ENCODE results near the gene LDB2. TPM values are rescaled to one million over a fixed set of nuclear protein-coding genes. Genes with fewer than 3 reads are reported as not detected.
A peak's percentile ranks its signal among the peaks of the same experiment; 100 is the strongest.

The LDB2 gene
- total RNA-seq, 4 donors from 2014 or later: 7.0 to 26.4 (median 18.1) TPM

DNA sequence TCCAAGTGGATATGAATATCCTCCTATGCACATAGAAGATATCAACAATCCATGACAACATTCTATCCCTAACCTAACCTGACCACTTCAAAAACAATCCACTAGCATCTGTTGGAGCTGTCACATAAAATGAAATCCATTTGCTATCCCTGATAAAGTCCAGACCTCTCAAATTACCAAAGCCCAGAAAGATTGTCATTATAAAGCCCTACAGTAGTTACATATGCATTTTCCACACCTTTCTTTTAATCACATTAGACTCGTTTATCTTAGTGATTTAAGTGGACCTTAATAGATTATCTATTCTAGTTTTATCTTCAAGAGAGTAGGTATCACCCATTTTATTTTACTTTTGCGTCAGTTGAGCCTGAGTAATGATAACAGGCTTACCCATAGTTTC, 30.6 kb downstream of the LDB2 start:
- no peak for DNase-seq
- H3K36me3 ChIP-seq: no peaks in the 10 kb centered on the region
- peaks cover 0 to 19% of the 10 kb centered on the region in 2 donors for H3K4me1 ChIP-seq
- no peak overlapping the region for H3K4me3 ChIP-seq
- TF ChIP-seq POLR2A (IDR thresholded peaks at IDR 0.05): no peak
- TF ChIP-seq, protein P1, sequence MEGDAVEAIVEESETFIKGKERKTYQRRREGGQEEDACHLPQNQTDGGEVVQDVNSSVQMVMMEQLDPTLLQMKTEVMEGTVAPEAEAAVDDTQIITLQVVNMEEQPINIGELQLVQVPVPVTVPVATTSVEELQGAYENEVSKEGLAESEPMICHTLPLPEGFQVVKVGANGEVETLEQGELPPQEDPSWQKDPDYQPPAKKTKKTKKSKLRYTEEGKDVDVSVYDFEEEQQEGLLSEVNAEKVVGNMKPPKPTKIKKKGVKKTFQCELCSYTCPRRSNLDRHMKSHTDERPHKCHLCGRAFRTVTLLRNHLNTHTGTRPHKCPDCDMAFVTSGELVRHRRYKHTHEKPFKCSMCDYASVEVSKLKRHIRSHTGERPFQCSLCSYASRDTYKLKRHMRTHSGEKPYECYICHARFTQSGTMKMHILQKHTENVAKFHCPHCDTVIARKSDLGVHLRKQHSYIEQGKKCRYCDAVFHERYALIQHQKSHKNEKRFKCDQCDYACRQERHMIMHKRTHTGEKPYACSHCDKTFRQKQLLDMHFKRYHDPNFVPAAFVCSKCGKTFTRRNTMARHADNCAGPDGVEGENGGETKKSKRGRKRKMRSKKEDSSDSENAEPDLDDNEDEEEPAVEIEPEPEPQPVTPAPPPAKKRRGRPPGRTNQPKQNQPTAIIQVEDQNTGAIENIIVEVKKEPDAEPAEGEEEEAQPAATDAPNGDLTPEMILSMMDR (IDR thresholded peaks at IDR 0.05 in 4 of 5, conservative IDR thresholded peaks at IDR 0.05 in 1 of 5): no peak
- no peaks in the 10 kb centered on the region for H3K9me3 ChIP-seq
- intact Hi-C loops (cut with DNase I; ENCODE audit: low total_unique reads): no loop called here
- in situ Hi-C loops (cut with MboI; ENCODE audit: low sequenced_read_pairs in 4 of 4): no loop called here
- no peak for ATAC-seq
- no peaks in the 10 kb centered on the region for H3K27me3 ChIP-seq
- H3K27ac ChIP-seq: peak overlapping the region in 1 of 4 donors; percentile 12

GRCh38 chr4:16866974-16867373, 31.5 kb downstream of the LDB2 start:
- H3K27me3 ChIP-seq: no peaks in the 10 kb centered on the region
- TF ChIP-seq, protein P1 (IDR thresholded peaks at IDR 0.05 in 4 of 5, conservative IDR thresholded peaks at IDR 0.05 in 1 of 5): no peak
- no peak for TF ChIP-seq POLR2A (IDR thresholded peaks at IDR 0.05)
- intact Hi-C loops (cut with DNase I; ENCODE audit: low total_unique reads): no loop called here
- in situ Hi-C loops (cut with MboI; ENCODE audit: low sequenced_read_pairs in 4 of 4): no loop called here
- ATAC-seq (no peak), DNase-seq (no peak)
- H3K4me3 ChIP-seq: no peak overlapping the region
- H3K4me1 ChIP-seq: peaks cover 0 to 13% of the 10 kb centered on the region in 2 donors
- H3K27ac ChIP-seq: peak overlapping the region; percentile 14 to 53 (median 36)
- no peaks in the 10 kb centered on the region for H3K9me3 ChIP-seq
- no peaks in the 10 kb centered on the region for H3K36me3 ChIP-seq

DNA sequence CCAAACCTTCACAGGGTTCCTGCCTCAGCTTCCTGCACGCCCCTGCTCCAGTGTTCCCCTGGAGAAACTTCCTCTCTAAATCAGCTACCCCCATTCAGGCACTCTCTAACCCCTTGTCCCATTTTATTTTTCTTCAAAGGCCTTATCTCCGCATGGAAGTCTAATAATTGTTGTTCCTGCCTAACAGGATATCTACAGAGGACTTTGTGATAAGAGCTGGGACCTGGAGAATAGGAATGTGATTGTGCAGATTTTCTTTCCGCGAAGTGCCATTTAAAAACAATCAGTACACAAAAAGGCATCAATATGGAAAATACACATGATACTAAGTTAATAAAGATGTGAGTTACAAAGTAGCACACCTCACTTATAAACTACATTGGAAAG, 32.6 kb downstream of the LDB2 start:
- intact Hi-C loops (cut with DNase I; ENCODE audit: low total_unique reads): no loop called here
- no peaks in the 10 kb centered on the region for H3K36me3 ChIP-seq
- H3K4me3 ChIP-seq: no peak overlapping the region
- DNase-seq (no peak), ATAC-seq (no peak)
- TF ChIP-seq, protein P1 (IDR thresholded peaks at IDR 0.05 in 4 of 5, conservative IDR thresholded peaks at IDR 0.05 in 1 of 5): no peak
- no peak for TF ChIP-seq POLR2A (IDR thresholded peaks at IDR 0.05)
- H3K27ac ChIP-seq: peak overlapping the region; percentile 9 to 63 (median 36)
- in situ Hi-C loops (cut with MboI; ENCODE audit: low sequenced_read_pairs in 4 of 4): no loop called here
- no peaks in the 10 kb centered on the region for H3K9me3 ChIP-seq
- peaks cover 0 to 13% of the 10 kb centered on the region in 2 donors for H3K4me1 ChIP-seq
- H3K27me3 ChIP-seq: no peaks in the 10 kb centered on the region

DNA sequence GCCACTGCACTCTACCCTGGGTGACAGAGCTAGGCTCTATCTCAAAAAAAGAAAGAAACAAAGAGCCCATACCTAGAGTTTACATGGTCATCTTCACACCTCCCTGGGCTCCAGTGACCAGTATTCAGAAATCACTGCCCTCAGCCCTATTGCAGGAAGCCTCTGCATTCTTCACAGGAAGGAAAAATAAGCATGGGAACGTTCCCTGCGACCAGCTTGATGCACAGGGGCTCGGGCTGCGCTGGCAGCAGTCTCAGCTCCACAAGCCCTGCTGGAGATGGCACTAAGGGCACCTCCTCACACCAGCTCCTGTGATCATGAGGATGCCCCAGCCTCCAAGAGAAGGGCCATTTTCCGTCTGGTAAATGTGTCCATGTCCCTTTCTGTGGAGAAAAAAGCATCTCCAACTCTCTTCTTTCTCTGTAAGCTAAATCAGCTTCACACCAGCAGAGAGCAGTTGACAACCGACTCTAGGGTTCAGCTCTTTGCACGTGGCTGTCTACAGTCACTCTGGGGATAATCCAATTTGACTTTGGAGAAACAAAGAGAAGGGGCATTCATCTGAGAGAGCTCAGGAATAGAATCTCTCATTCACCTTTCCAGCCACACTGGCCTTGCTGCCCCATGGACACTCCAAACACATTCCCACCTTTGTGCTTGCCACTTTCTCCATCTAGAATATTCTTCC, 33.1 kb downstream of the LDB2 start:
- no peak overlapping the region for H3K4me3 ChIP-seq

More for the DNA sequence above, 33.1 kb downstream of the LDB2 start:
- no peaks in the 10 kb centered on the region for H3K27me3 ChIP-seq
- no peaks in the 10 kb centered on the region for H3K9me3 ChIP-seq
- in situ Hi-C loops (cut with MboI; ENCODE audit: low sequenced_read_pairs in 4 of 4): no loop called here
- no peaks in the 10 kb centered on the region for H3K36me3 ChIP-seq
- H3K4me1 ChIP-seq: peaks cover 0 to 13% of the 10 kb centered on the region in 2 donors
- peak overlapping the region; percentile 9 to 63 (median 36) for H3K27ac ChIP-seq
- intact Hi-C loops (cut with DNase I; ENCODE audit: low total_unique reads): no loop called here
- TF ChIP-seq, protein P1 (IDR thresholded peaks at IDR 0.05 in 4 of 5, conservative IDR thresholded peaks at IDR 0.05 in 1 of 5): no peak
- TF ChIP-seq POLR2A (IDR thresholded peaks at IDR 0.05): no peak
- no peak for DNase-seq
- no peak for ATAC-seq
